ENCODE results near the gene KIR2DL4.
"Not testable (repeated sequence)": the region's sequence is repeated elsewhere in the genome, so short reads cannot be mapped to it uniquely, and the experiment has no call there.

KIR2DL4 gene

DNA sequence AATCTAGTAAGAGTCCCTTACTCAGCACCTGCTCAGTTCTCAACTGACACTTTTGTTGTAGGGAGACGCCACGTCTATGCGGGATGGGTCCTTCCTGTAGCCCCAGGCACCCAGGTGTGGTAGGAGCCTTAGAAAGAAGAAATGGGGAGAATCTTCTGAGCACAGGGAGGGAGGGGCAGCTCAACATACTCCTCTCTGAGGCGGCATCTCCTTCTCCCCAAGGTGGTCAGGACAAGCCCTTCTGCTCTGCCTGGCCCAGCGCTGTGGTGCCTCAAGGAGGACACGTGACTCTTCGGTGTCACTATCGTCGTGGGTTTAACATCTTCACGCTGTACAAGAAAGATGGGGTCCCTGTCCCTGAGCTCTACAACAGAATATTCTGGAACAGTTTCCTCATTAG, 1.2 kb downstream of the KIR2DL4 start:
- no peak for DNase-seq (ENCODE audit: low spot score)

GRCh38 chr19:54805665-54806515, 2.5 kb downstream of the KIR2DL4 start:
- no peak for DNase-seq (ENCODE audit: low spot score)

DNA sequence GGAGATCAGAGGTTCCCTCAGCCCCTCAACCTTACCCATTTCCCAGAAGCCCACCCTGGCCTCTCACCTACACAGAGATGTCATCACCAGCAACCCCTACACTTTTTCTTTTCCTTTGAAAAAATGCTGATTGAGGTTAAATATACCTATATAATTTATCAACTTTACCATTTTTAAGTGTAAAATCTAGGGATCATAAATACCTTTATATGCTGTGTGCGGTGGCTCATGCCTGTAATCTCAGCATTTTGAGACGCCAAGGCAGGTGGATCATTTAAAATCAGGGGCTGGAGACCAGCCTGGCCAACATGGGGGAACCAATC, 3.1 kb downstream of the KIR2DL4 start:
- DNase-seq (ENCODE audit: low spot score) = no peak

GRCh38 chr19:54814571-54814970, 11.2 kb downstream of the KIR2DL4 start:
- DNase-seq (ENCODE audit: low spot score) = not testable (repeated sequence)

DNA sequence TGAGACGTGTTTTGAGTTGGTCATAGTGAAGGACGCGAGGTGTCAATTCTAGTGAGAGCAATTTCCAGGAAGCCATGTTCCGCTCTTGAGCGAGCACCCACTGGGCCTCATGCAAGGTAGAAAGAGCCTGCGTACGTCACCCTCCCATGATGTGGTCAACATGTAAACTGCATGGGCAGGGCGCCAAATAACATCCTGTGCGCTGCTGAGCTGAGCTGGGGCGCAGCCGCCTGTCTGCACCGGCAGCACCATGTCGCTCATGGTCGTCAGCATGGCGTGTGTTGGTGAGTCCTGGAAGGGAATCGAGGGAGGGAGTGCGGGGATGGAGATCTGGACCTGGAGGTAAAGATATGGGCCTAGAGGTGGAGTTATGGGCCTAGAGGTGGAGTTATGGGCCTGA, 12.8 kb downstream of the KIR2DL4 start, which contains the start of gene KIR3DL1:
Gene KIR3DL1 (plus strand): TSS at position 218 of the 400 bp plus-strand sequence.
- not testable (repeated sequence) for DNase-seq (ENCODE audit: low spot score)

DNA sequence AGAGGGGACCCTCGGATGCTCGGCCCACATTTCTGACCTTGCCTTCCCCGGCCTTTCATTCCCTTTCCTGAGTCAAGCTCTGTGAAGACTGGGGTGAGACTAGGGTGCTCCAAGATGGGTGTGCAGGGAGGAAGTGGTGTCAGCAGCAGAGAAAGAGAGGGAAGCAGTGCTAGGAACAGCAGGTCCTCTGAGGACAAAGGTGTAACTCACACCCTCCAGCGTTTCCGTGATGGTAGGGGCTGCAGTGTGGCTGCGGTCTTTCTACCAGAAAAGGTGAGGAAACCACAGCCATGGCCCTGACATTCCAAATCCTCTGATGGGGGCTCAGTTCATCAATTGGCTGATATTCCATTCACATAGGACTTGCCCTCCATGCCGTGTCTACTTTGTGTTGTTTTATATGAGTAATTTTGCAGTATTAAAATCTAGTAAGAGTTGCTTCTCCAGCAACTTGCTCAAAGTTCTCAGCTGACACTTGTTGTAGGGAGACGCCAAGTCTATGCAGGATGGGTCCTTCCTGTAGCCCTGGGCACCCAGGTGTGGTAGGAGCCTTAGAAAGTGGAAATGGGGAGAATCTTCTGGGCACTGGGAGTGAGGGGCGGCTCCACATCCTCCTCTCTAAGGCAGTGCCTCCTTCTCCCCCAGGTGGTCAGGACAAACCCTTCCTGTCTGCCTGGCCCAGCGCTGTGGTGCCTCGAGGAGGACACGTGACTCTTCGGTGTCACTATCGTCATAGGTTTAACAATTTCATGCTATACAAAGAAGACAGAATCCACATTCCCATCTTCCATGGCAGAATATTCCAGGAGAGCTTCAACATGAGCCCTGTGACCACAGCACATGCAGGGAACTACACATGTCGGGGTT, 14.5 kb downstream of the KIR2DL4 start:
- no peak for DNase-seq (ENCODE audit: low spot score)

DNA sequence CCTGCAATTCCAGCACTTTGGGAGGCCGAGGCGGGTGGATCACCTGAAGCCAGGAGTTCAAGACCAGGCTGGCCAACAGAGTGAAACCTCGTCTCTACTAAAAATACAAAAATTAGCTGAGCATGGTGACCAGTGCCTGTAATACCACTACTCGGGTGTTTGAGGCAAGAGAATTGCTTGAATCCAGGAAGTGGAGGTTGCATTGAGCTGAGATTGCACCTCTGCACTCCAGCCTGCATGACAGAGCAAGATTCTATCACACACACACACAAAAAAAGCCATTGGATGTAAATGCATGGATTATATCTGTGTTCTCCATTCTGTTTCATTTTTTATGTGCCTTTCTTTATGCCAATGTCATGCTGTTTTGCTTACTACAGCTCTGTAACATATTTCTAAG, 21.0 kb downstream of the KIR2DL4 start:
- not testable (repeated sequence) for DNase-seq (ENCODE audit: low spot score)

DNA sequence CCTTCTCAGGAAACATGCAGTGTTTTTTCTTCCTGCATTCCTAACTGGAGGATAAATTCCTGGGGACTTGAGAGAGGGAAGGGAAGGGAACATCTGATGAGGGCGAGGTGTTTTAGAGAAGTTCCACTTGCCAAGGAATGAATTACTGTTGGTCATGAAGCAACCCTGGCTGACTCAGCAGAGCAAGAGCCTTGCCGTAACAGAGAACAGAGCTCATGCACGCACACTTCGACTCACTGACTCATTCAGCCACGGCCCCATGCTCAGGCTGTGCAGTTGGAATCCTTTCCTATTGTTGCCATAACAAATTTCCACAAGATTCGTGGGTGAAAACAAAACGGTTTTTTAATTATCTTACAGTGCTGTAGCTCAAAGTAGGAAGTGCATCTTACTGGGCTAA, 21.9 kb downstream of the KIR2DL4 start:
- not testable (repeated sequence) for DNase-seq (ENCODE audit: low spot score)

GRCh38 chr19:54828064-54828463, 24.7 kb downstream of the KIR2DL4 start:
- not testable (repeated sequence) for DNase-seq (ENCODE audit: low spot score)

- not testable (repeated sequence) for DNase-seq (ENCODE audit: low spot score)
Measured at GRCh38 chr19:54832496-54832895, 29.1 kb downstream of the KIR2DL4 start, which contains the start of gene KIR2DS4. KIR2DS4 (plus strand) TSS chr19:54832676.

DNA sequence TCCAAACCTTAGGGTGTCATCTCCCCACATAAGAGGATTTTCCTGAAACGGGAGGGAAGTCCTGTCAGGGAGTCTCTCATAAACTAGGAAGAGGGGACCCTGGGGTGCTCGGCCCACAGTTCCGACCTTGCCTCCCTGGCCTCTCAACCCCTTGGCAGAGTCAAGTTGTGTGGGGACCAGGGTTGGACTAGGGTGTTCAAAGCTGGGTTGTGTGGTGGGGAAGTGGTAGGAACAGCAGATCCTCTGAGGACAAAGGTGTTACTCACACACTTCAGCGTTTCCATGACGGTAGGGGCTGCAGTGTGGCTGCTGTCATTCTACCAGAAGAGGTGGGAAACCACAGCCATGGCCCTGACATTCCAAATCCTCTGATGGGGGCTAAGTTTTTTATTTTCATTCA, 31.7 kb downstream of the KIR2DL4 start:
- DNase-seq (ENCODE audit: low spot score) = not testable (repeated sequence)

DNA sequence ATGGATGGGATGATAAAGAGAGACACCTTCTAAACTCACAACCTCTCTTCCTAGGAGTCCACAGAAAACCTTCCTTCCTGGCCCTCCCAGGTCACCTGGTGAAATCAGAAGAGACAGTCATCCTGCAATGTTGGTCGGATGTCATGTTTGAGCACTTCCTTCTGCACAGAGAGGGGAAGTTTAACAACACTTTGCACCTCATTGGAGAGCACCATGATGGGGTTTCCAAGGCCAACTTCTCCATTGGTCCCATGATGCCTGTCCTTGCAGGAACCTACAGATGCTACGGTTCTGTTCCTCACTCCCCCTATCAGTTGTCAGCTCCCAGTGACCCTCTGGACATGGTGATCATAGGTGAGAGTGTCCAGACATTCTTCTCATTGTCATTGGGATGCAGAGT, 34.1 kb downstream of the KIR2DL4 start:
- DNase-seq (ENCODE audit: low spot score) = not testable (repeated sequence)

DNA sequence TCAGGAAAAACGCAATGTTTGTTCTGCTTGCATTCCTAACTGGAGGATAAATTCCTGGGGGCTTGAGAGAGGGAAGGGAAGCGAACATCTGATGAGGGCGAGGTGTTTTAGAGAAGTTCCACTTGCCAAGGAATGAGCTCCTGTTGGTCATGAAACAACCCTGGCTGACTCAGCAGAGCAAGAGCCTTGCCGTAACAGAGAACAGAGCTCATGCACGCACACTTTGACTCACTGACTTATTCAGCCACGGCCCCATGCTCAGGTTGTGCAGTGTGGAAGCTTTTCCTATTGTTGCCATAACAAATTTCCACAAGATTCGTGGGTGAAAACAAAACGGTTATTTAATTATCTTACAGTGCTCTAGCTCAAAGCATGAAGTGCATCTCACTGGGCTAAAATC, 39.8 kb downstream of the KIR2DL4 start:
- not testable (repeated sequence) for DNase-seq (ENCODE audit: low spot score)

GRCh38 chr19:54850061-54850640, 46.7 kb downstream of the KIR2DL4 start, which contains the start of gene KIR3DL2:
KIR3DL2 (plus strand) TSS chr19:54850443; CDS start chr19:54850476, 33 bp downstream.
- not testable (repeated sequence) for DNase-seq (ENCODE audit: low spot score)

DNA sequence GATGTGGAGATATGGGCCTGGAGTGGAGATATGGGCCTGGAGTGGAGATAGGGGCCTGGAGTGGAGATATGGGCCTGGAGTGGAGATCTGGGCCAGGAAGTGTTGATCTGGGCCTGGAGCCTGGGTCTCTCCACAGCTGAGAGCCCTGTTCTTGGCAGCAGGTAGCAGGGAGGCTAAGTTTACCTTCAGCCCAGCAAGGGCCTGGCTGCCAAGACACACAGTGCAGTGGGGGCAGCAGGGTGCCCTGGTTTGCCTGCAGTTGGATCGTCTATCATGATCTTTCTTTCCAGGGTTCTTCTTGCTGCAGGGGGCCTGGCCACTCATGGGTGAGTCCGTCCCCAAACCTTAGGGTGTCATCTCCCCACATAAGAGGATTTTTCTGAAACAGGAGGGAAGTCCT, 47.5 kb downstream of the KIR2DL4 start:
- DNase-seq (ENCODE audit: low spot score) = no peak

- DNase-seq (ENCODE audit: low spot score) = no peak
Measured at GRCh38 chr19:54851353-54851752, 47.9 kb downstream of the KIR2DL4 start.

DNA sequence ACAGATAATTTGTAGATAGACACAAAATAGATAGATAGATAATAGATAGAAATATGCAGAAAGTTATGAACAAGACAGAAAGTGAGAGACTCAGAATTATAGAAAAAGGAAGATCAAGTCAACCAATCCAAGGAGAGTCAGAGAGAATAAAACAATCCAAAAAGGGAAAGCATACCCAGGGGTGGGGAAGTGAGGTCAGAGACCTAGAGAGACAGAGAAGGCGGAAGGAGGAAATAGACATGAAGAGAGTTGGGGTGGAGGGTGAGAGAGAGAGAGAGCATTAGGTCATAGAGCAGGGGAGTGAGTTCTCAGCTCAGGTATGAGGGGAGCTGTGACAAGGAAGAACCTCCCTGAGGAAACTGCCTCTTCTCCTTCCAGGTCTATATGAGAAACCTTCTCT, 51.8 kb downstream of the KIR2DL4 start:
- DNase-seq (ENCODE audit: low spot score) = not testable (repeated sequence)

DNA sequence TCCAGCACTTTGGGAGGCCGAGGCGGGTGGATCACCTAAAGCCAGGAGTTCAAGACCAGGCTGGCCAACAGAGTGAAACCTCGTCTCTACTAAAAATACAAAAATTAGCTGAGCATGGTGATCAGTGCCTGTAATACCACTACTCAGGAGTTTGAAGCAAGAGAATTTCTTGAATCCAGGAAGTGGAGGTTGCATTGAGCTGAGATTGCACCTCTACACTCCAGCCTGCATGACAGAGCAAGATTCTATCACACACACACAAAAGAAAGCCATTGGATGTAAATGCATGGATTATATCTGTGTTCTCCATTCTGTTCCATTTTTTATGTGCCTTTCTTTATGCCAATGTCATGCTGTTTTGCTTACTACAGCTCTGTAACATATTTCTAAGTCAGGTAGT, 55.1 kb downstream of the KIR2DL4 start:
- DNase-seq (ENCODE audit: low spot score) = not testable (repeated sequence)

- DNase-seq (ENCODE audit: low spot score) = not testable (repeated sequence)
Measured at GRCh38 chr19:54859421-54859820, 56.0 kb downstream of the KIR2DL4 start.

GRCh38 chr19:54863459-54863858, 60.0 kb downstream of the KIR2DL4 start:
- not testable (repeated sequence) for DNase-seq (ENCODE audit: low spot score)

All from GM03348 (cell line).